Caco-2 (cell line): ENCODE measurements around the gene CHAC2. TPM values are rescaled to one million over a fixed set of nuclear protein-coding genes. Genes with fewer than 3 reads are reported as not detected.

ENCODE experiments used
- BruUV-seq: library from RNA; stranded (reverse); fragments of 400-500 nt; replicated peaks from 2 replicates; lab custom pipeline; 2021; lab: Mats Ljungman, UMichigan
- CTCF ChIA-PET: fragments of 300-600 bp; sonication (Branson Sonifier 250); formaldehyde crosslinking; loops from one replicate; lab custom pipeline; 2022; ENCODE audit warnings: antibody characterized with exemption; lab: Charles Lee
- POLR2A ChIA-PET: fragments of 300-600 bp; sonication (Branson Sonifier 250); formaldehyde crosslinking; loops from one replicate; lab custom pipeline; 2022; ENCODE audit warnings: antibody characterized with exemption; lab: Charles Lee
- DNase-seq, 2 experiments: peaks; one replicate each; pipeline versions ENCODE4 v3.0.0 to v3.0.0-alpha.2; 2020 to 2022
- H3K27me3 ChIP-seq: replicated peaks from 2 replicates; pipeline ENCODE4 v1.6.0; 2011; ENCODE audit warnings: low read length; ENCODE audit not compliant: control insufficient read depth, insufficient read depth
- H3K36me3 ChIP-seq: 2 replicates; pipeline ENCODE4 v1.5.1; 2011; ENCODE audit warnings: low read length; ENCODE audit not compliant: control insufficient read depth, insufficient read depth
- H3K4me1 ChIP-seq: fragments of 250-450 bp; sonication (Bioruptor Pico); 2 replicates; pipeline ENCODE4 v1.5.1; 2020; ENCODE audit warnings: mild to moderate bottlenecking
- H3K4me3 ChIP-seq: 2 replicates; pipeline ENCODE4 v1.5.1; 2011; ENCODE audit warnings: low read depth, mild to moderate bottlenecking, control low read depth, low read length
- H3K9me3 ChIP-seq: fragments of 250-450 bp; sonication (Bioruptor Pico); 2 replicates; pipeline ENCODE4 v1.5.1; 2020; ENCODE audit warnings: mild to moderate bottlenecking, moderate library complexity
- H3K27ac Mint-ChIP-seq: one replicate; pipeline ENCODE4 v1.8.0; 2022; ENCODE audit warnings: mixed read lengths; ENCODE audit not compliant: unreplicated experiment
- H3K27me3 Mint-ChIP-seq: one replicate; pipeline ENCODE4 v1.8.0; 2022; ENCODE audit warnings: mixed read lengths; ENCODE audit not compliant: insufficient read depth, unreplicated experiment
- H3K36me3 Mint-ChIP-seq: one replicate; pipeline ENCODE4 v1.8.0; 2022; ENCODE audit warnings: mild to moderate bottlenecking, mixed read lengths; ENCODE audit not compliant: insufficient read depth, unreplicated experiment
- H3K4me1 Mint-ChIP-seq: one replicate; pipeline ENCODE4 v1.8.0; 2022; ENCODE audit warnings: low read depth, mixed read lengths; ENCODE audit not compliant: unreplicated experiment
- H3K4me3 Mint-ChIP-seq: one replicate; pipeline ENCODE4 v1.8.0; 2022; ENCODE audit warnings: mild to moderate bottlenecking, moderate library complexity, mixed read lengths; ENCODE audit not compliant: unreplicated experiment
- H3K9me3 Mint-ChIP-seq: one replicate; pipeline ENCODE4 v1.8.0; 2022; ENCODE audit warnings: mixed read lengths; ENCODE audit not compliant: unreplicated experiment
- CTCF ChIP-seq, 2 experiments: fragments of 200-600 bp in 1 of 2; IDR thresholded peaks; 1 replicate in 1 of 2; 2 replicates in 1 of 2; pipeline versions ENCODE4 v1.5.1 to v1.8.0; 2011 to 2022; ENCODE audit warnings: antibody characterized with exemption in 1 of 2, control low read depth in 1 of 2, inconsistent platforms in 1 of 2, low read depth in 1 of 2, low read length in 1 of 2, mild to moderate bottlenecking in 1 of 2, moderate library complexity in 1 of 2; ENCODE audit not compliant: insufficient read depth in 1 of 2, severe bottlenecking in 1 of 2, unreplicated experiment in 1 of 2
- intact Hi-C: fragments of 100-400 bp; cut with micrococcal nuclease; formaldehyde crosslinking; loops from one replicate; pipeline ENCODE4 v1.10.0; 2022; ENCODE audit not compliant: unreplicated experiment
- total RNA-seq: library from RNA; stranded (reverse); gene quantifications from 2 replicates; pipeline ENCODE4 v1.2.3, GENCODE V29; 2022

Gene CHAC2
- total RNA-seq, 1 experiment from 2014 or later = 3.9 TPM

- Histone ChIP-seq H3K36me3 (no peaks in the 10 kb centered on the region; the same call in 1 of the 2 replicates), H3K9me3 (no peaks in the 10 kb centered on the region), H3K4me1 (no peaks in the 10 kb centered on the region), H3K4me3 (peak within 1 kb of the TSS; percentile 84), H3K27me3 (no peaks in the 10 kb centered on the region)
- ChIA-PET POLR2A (no interaction called here), CTCF (interaction anchor here (1.3 kb wide), 1 partner anchor 19 kb away, joined by 3 read pairs; the partner anchor contains the start of gene CHAC2)
- H3K9me3 Mint-ChIP-seq = no peaks in the 10 kb centered on the region
- H3K27me3 Mint-ChIP-seq = no peaks in the 10 kb centered on the region
- peaks cover 7% of the 10 kb centered on the region for H3K4me1 Mint-ChIP-seq
- intact Hi-C loops = loop anchor here (1.0 to 2.0 kb wide), 2 partner anchors 20 to 36 kb away; partner anchors contain the start of gene CHAC2
- TF ChIP-seq CTCF (IDR thresholded peaks at IDR 0.05; ENCODE audit: insufficient read depth in 1 of 2, low read depth in 1 of 2, low read length in 1 of 2, severe bottlenecking in 1 of 2, unreplicated experiment in 1 of 2) = no peak
- BruUV-seq = no TSS peak
- peak; percentile 85 to 87 for DNase-seq
- peak within 1 kb of the TSS; percentile 80 for H3K27ac Mint-ChIP-seq
- peak within 1 kb of the TSS; percentile 96 for H3K4me3 Mint-ChIP-seq
- H3K36me3 Mint-ChIP-seq = no peaks in the 10 kb centered on the region
Measured at GRCh38 chr2:53786705-53787613, 19.4 kb downstream of the CHAC2 start, which contains the start of the genes ASB3 and ERLEC1. TSS of gene ASB3 (minus strand) at chr2:53786953. CDS start at chr2:53765572, 21,381 bp downstream. TSS of gene ERLEC1 (plus strand) at chr2:53787044. CDS start at chr2:53787211, 167 bp downstream.

GRCh38 chr2:53787614-53788289 lies 20.1 kb downstream of the CHAC2 start:
- Histone ChIP-seq H3K9me3 (no peaks in the 10 kb centered on the region), H3K4me1 (no peaks in the 10 kb centered on the region), H3K36me3 (no peaks in the 10 kb centered on the region), H3K4me3 (peak overlapping the region; percentile 84), H3K27me3 (no peaks in the 10 kb centered on the region)
- TF ChIP-seq CTCF (IDR thresholded peaks at IDR 0.05; ENCODE audit: insufficient read depth in 1 of 2, low read depth in 1 of 2, low read length in 1 of 2, severe bottlenecking in 1 of 2, unreplicated experiment in 1 of 2) = no peak
- Mint-ChIP-seq H3K27ac (peak overlapping the region; percentile 80), H3K36me3 (no peaks in the 10 kb centered on the region), H3K4me3 (peak overlapping the region; percentile 96), H3K9me3 (no peaks in the 10 kb centered on the region), H3K27me3 (no peaks in the 10 kb centered on the region), H3K4me1 (peaks cover 7% of the 10 kb centered on the region)
- ChIA-PET POLR2A (no interaction called here), CTCF (interaction anchor here (1.3 kb wide), 1 partner anchor 20 kb away, joined by 3 read pairs; the partner anchor contains the start of gene CHAC2)
- DNase-seq = peak in 1 of 2 experiments; percentile 6
- intact Hi-C loops = loop anchor here (2.0 kb wide), 1 partner anchor 35 kb away; no protein-coding TSS in a partner anchor
- TSS peak; percentile 59 for BruUV-seq

GRCh38 chr2:53793261-53793660 lies 25.7 kb downstream of the CHAC2 start:
- Histone ChIP-seq H3K9me3 (no peaks in the 10 kb centered on the region), H3K27me3 (no peaks in the 10 kb centered on the region), H3K36me3 (no peaks in the 10 kb centered on the region), H3K4me1 (no peaks in the 10 kb centered on the region), H3K4me3 (no peak overlapping the region)
- no peak overlapping the region for H3K27ac Mint-ChIP-seq
- BruUV-seq = no TSS peak
- DNase-seq = no peak
- H3K4me1 Mint-ChIP-seq = no peaks in the 10 kb centered on the region
- no peak overlapping the region for H3K4me3 Mint-ChIP-seq
- intact Hi-C loops = no loop called here
- H3K36me3 Mint-ChIP-seq = peaks cover 8% of the 10 kb centered on the region
- ChIA-PET POLR2A (no interaction called here), CTCF (no interaction called here)
- H3K9me3 Mint-ChIP-seq = no peaks in the 10 kb centered on the region
- TF ChIP-seq CTCF (IDR thresholded peaks at IDR 0.05; ENCODE audit: insufficient read depth in 1 of 2, low read depth in 1 of 2, low read length in 1 of 2, severe bottlenecking in 1 of 2, unreplicated experiment in 1 of 2) = no peak
- H3K27me3 Mint-ChIP-seq = no peaks in the 10 kb centered on the region
